ENCODE data around the gene FAF2.

The FAF2 gene

GRCh38 chr5:176514244-176514950, 66.2 kb downstream of the FAF2 start:
- DNase-seq = no peak

DNA sequence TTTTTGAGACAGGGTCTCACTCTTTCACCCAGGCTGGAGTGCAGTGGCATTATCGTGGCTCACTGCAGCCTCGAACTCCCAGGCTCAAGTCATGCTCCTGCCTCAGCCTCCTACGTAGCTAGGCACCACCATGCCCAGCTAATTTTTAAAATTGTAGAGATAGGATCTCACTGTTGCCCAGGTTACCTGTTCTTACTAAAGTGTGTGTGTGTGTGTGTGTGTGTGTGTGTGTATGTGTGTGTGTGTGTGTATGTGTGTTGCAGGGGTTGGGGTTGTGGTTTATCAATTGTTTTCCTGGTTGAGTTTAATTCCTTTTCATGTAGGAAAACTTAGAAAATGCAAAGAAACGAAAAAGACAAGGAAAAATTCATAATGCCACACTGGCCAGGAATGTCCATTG, 67.2 kb downstream of the FAF2 start:
- no peak for DNase-seq

- DNase-seq = no peak
Measured at GRCh38 chr5:176517053-176517661, 69.0 kb downstream of the FAF2 start.

GRCh38 chr5:176519810-176520720, 71.9 kb downstream of the FAF2 start:
- DNase-seq = no peak

- no peak for DNase-seq
Measured at GRCh38 chr5:176521286-176521685, 73.1 kb downstream of the FAF2 start.

DNA sequence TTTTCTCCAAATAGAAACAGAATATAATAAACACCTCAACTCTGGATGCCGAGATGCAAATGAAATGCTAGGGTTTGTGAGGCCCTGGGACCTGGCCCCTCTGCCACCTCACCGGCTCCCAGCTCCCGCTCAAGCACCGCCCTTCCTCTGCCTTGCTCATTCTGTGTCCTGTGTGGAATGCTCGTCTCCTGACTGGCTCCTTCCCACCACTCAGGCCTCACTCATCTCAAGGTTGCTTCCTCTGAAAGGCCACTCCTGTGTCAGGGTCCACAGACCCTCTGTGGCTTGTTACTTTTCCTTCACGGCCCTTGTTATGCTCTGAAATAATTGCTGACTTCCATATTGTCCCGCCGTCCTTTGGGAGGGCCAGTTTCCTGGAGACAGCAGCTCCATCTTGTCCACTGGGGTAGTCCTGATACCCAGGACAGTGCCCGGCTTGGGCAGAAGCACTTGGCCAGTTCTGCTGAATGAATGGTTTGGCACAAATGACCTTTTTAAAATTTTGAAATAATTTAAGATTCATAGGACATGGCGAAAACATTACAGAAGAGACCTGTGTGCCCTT, 73.6 kb downstream of the FAF2 start:
- no peak for DNase-seq

- no peak for DNase-seq
Measured at GRCh38 chr5:176524138-176524537, 76.0 kb downstream of the FAF2 start.

GRCh38 chr5:176524987-176525386, 76.8 kb downstream of the FAF2 start:
- no peak for DNase-seq

- no peak for DNase-seq
Measured at GRCh38 chr5:176525677-176526076, 77.5 kb downstream of the FAF2 start.

DNA sequence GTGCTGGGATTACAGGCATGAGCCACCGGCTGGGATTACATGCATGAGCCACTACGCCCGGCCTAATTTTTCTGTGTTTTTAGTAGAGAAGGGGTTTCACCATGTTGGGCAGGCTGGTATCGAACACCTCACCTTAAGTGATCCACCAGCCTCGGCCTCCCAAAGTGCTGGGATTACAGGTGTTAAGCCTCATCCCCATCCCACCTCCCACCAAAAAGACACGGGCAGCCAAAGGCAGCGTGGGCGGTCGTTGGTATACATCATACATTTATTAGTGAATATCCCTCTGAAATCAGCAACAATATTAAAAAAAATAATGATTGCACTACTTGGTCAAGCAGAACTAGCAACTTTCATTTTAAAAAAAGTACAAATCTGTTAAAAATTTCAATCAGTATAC, 78.3 kb downstream of the FAF2 start:
- DNase-seq = no peak

- DNase-seq = no peak
Measured at GRCh38 chr5:176527246-176528222, 79.3 kb downstream of the FAF2 start.

DNA sequence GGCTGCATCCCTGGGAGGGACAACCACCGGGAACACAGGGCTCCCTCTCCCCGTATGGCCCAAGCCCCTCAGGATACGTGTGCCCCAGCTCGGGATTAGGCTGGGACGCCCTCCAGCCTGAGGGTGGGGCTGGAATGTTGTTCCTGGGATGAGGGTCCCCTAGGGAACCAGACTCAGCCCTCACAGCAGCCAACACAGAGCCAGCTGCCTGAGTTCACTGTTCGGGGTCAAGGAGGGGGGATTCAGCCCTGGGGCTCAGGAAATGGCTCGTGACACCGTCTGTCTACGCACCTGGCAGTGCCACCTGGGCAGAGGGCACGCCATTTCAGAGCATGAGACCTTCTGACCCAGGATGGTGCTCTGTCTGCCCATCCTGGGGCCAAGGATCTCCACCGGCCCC, 80.1 kb downstream of the FAF2 start:
- DNase-seq = no peak

- DNase-seq = no peak
Measured at GRCh38 chr5:176528761-176529115, 80.6 kb downstream of the FAF2 start.

GRCh38 chr5:176529116-176529740, 81.0 kb downstream of the FAF2 start:
- DNase-seq = no peak

DNA sequence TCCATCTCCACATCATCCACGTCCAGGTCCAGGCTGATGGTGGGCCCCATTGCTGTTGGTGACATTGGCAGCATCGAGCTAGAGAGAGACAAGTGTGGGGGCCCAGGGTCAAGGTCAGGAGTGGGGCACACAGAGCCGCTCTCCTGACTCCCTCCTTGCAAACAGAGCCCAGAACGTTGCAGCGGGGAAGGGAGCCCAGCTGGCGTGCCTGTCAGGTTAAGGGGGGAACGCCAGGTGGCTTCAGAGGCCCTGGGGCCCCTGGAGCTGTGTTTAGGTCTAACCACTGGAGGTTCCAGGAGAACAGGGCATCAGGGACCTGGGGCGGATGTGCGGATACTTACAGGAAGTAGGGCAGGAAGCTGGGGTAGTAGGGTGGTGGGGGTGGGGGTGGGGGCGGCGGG, 81.6 kb downstream of the FAF2 start:
- DNase-seq = peak in 1 of 2 experiments; percentile 51

DNA sequence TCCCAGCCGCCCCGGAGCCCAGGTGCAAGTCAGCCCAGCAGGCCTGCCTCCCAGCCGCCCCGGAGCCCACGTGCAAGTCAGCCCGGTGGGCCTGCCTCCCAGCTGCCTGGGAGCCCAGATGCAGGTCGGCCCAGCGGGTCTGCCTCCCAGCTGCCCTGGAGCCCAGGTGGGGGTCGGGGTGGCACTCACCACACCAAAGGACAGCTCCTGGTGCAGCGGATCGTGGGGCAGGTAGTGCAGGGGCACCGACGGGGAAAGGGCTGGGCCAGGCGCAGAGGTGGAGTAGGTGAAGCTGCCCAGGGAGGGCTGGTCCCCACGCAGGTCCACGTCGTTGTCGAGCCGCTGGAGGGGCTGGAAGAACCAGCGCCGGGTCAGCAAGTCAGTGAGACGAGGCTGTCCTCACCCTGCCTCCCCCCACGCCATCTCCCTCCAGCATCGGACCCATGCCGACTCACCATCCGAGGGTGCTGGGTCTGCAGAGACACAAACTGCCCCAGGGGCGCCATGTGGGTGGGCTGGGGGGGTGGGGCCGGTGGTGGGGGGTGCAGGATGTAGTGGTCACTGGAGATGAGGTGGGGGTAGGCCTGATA, 82.3 kb downstream of the FAF2 start:
- DNase-seq = no peak

DNA sequence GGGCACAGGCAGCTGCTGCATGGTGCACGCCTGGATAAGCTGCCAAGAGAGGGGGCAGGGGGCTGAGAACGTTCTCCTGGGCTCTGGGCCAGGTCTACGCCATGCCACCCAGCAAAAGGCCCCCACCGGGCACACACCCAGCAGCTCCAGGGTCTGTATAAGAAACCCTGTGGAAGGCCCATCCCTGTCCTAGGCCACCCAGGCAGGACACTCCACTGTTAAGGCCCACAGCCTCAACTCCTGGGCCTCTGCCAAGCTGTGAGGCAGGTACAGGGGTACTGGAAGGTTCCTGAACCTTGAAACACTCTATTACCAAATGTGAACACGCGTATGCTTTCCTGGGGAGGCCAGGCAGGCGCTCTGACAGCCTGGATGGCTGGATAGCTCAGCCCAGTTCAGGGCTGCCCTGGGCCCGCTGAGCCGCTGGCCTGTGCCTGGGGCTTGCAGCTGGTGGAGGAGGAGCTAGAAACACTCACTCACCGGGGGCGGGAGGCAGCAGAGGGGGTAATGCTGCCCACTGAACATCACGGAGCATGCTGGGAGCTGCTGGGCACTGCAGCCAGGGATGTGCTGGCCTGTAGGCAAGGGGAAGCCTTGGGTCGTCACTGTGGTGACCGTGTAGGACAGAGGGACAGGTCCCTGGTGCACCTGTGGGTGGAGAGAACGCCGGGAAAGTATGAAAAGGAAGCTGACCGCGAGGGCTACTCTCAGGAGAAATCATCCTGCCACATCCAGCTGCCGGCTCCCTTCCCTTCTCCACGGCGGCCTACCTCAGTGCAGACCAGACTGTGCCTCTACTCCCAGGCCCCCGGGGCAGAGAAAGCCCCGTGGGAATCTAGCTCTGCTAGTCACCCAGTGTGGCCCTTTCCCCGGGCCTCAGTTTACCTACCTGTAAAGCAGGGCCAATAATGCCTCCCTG, 83.1 kb downstream of the FAF2 start:
- DNase-seq = peak; percentile 62 to 69

DNA sequence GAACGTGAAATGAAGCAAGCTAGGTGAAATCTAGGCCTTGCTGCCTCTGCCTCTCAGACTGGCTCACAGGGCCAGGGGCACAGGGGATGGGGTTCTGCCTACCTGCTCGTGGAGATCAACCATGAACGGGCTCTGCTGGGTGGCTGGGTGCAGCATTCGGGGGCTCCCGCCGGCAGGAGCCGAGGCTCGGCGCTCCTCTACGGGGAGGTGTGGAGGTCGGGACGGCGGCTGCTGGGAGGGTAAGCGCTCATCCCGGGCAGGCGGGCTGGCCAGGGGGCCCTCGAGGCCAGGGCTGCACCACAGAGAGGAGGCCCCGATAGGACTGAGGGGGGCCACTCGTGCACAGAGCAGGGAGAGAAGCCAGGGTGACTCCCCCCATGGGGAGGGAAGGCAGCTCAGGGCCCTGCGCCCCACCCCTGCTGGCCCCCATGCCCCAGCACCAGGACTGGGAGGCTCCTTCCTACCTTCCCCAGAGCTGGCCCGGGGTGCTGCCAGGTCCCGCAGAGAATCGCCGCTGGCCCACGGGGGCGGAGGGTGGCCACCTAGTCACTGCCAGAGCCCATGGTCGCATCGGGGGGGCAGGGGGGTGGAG, 83.8 kb downstream of the FAF2 start:
- no peak for DNase-seq

DNA sequence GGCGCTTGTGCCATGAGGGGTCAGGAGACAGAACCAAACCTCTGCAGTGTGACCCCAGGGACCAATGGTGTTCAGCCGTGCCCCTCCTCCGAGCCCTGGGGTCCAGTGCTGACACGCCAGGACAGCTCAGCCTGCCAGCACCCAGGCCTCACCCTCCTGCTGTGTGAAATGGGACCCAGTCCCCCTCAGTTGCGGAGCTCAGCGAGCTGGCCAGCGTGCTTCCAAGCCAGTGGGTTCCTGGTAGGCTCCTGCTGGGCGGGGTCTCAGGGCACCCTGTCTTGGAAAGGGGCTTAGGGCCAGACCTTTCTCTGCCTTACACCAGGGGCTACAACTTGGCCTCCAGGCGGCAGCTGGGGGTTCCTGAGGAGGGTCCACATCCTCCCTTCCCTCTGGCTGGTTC, 84.6 kb downstream of the FAF2 start:
- DNase-seq = no peak

DNA sequence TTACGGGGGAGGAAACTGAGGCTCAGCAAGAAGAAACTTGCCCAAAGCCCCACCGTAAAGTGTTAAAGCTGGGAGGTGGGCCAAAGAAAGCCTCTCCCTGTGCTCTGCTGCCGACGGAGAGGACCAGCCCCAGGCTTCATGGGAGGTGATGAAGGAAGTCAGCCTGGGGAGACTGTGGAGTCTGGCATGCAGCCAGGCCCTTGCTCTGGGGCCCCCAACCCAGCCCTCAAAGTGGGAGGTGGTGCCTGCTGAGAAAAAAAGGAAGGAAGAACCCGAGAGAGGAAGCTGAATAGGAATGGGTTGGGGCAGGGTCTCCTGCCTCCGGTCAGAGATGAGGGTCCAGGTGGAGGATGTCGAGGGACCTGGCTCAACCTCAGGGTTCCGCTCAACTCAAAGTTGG, 85.2 kb downstream of the FAF2 start:
- no peak for DNase-seq
